GM23248 (cell line): ENCODE data around the gene SYNE2.

Experiments used
- EZH2 ChIP-seq: fragments of 200-600 bp; sonication (generic); IDR thresholded peaks from 2 replicates; pipeline ENCODE4 v1.6.1; 2018; ENCODE audit warnings: antibody characterized with exemption, mild to moderate bottlenecking; ENCODE audit not compliant: insufficient read depth, poor library complexity, severe bottlenecking
- EZH2phosphoT487 ChIP-seq: fragments of 200-600 bp; sonication (generic); IDR thresholded peaks from 2 replicates; pipeline ENCODE4 v1.6.1; 2018; ENCODE audit warnings: antibody characterized with exemption, moderate library complexity, mild to moderate bottlenecking, low read depth; ENCODE audit not compliant: insufficient read depth

GRCh38 chr14:64238631-64239030 lies 385.8 kb downstream of the SYNE2 start:
- TF ChIP-seq EZH2 (no peak), EZH2phosphoT487 (no peak)
